GM21786 (cell line): ENCODE data around the gene VWA5B2.

Experiments
- ATAC-seq: cut with Tn5 transposase; IDR thresholded peaks from one replicate; pipeline ENCODE4 v1.9.1; 2021; ENCODE audit not compliant: unreplicated experiment

The VWA5B2 gene

GRCh38 chr3:184272269-184272668 lies 42.9 kb downstream of the VWA5B2 start:
- ATAC-seq, result no peak

GRCh38 chr3:184275381-184275701 lies 46.0 kb downstream of the VWA5B2 start:
- no peak for ATAC-seq

GRCh38 chr3:184275961-184276910 lies 46.9 kb downstream of the VWA5B2 start, which contains the start of gene ECE2:
Gene ECE2, plus strand, starts transcription at chr3:184276022. Its CDS starts 132 bp downstream, at chr3:184276154.
- ATAC-seq, result no peak

GRCh38 chr3:184277366-184277765 lies 48.0 kb downstream of the VWA5B2 start:
- ATAC-seq, result no peak

- no peak for ATAC-seq
Measured at GRCh38 chr3:184282941-184283340, 53.6 kb downstream of the VWA5B2 start.

- ATAC-seq, result no peak
Measured at GRCh38 chr3:184283681-184284080, 54.3 kb downstream of the VWA5B2 start.

GRCh38 chr3:184284696-184285095 lies 55.3 kb downstream of the VWA5B2 start:
- ATAC-seq, result no peak

- peak; percentile 45 for ATAC-seq
Measured at GRCh38 chr3:184289426-184289938, 60.1 kb downstream of the VWA5B2 start.

GRCh38 chr3:184290331-184290730 lies 60.9 kb downstream of the VWA5B2 start:
- no peak for ATAC-seq

GRCh38 chr3:184291044-184291737 lies 61.8 kb downstream of the VWA5B2 start:
- ATAC-seq, result no peak
